Esophagus squamous epithelium (tissue), 5 donors: ENCODE data around the gene DNPEP. TPM values are rescaled to one million over a fixed set of nuclear protein-coding genes. Genes with fewer than 3 reads are reported as not detected.
"Not testable (repeated sequence)": the region's sequence is repeated elsewhere in the genome, so short reads cannot be mapped to it uniquely, and the experiment has no call there.

Experiments
- DNase-seq: peaks from one replicate; lab custom pipeline; 2025; lab: John Stamatoyannopoulos, UW
- H3K27ac ChIP-seq, 4 donors: fragments of 200-600 bp; sonication (generic); one replicate each; pipeline ENCODE4 v1.5.1; 2016 to 2019; ENCODE audit warnings: mild to moderate bottlenecking in 1 of 4
- H3K27me3 ChIP-seq, 4 donors: fragments of 200-600 bp; sonication (generic); 1 replicate in 3 of 4; 2 replicates in 1 of 4; pipeline versions ENCODE4 v1.5.1 to v1.6.0; 2017 to 2021; ENCODE audit warnings: antibody characterized with exemption in 1 of 4
- H3K36me3 ChIP-seq, 3 donors: fragments of 200-600 bp; sonication (generic); one replicate each; pipeline ENCODE4 v1.5.1; 2016 to 2019
- H3K4me1 ChIP-seq, 3 donors: fragments of 200-600 bp; sonication (generic); one replicate each; pipeline ENCODE4 v1.5.1; 2017 to 2019
- H3K4me3 ChIP-seq, 4 donors: fragments of 200-600 bp; sonication (generic); 1 replicate in 3 of 4; 2 replicates in 1 of 4; pipeline ENCODE4 v1.5.1; 2016 to 2019; ENCODE audit warnings: mild to moderate bottlenecking in 2 of 4, moderate library complexity in 1 of 4
- H3K9me3 ChIP-seq, 3 donors: fragments of 200-600 bp; sonication (generic); one replicate each; pipeline ENCODE4 v1.5.1; 2016 to 2019
- CTCF ChIP-seq, 6 experiments: fragments of 450-650 bp in 4 of 6; fragments of 200-600 bp in 2 of 6; sonication (generic) in 2 of 6; IDR thresholded peaks; one replicate each; pipeline ENCODE4 v1.5.1; 2016 to 2019; ENCODE audit warnings: antibody characterized with exemption in 6 of 6, mild to moderate bottlenecking in 4 of 6, moderate library complexity in 4 of 6
- POLR2A ChIP-seq, 4 donors: fragments of 450-650 bp; IDR thresholded peaks; one replicate each; pipeline ENCODE4 v1.6.1; 2017; ENCODE audit warnings: antibody characterized with exemption in 4 of 4, mild to moderate bottlenecking in 4 of 4, moderate library complexity in 3 of 4
- WGBS, 2 donors: methylation state at CpG; one replicate each; pipeline ENCODE4 v1.1.5; 2018; 5-methylcytosine and 5-hydroxymethylcytosine counted together
- intact Hi-C: fragments of 100-400 bp; cut with DNase I; formaldehyde crosslinking; loops from one replicate; pipeline ENCODE4 v1.15.0; 2022
- total RNA-seq, 4 donors: library from RNA; depleted of rRNA; stranded (reverse); fragments of >200 nt; gene quantifications; one replicate each; pipeline ENCODE4 v1.1.0, GENCODE V29; 2016
- donor health status: DM: yes; HTN: yes; CAD: no.

The DNPEP gene
- total RNA-seq, 4 donors from 2014 or later: 36.7 to 82.4 (median 39.5) TPM

- WGBS, 2 donors: 60 to 70% methylated on average over 9 to 14 of the region's 14 CpGs
- no peak overlapping the region for H3K4me3 ChIP-seq
- H3K27me3 ChIP-seq: peaks cover 0 to 14% (median 0%) of the 10 kb centered on the region in 4 donors
- H3K9me3 ChIP-seq: no peaks in the 10 kb centered on the region
- TF ChIP-seq POLR2A (IDR thresholded peaks at IDR 0.05) (no peak), CTCF (IDR thresholded peaks at IDR 0.05) (no peak)
- intact Hi-C loops: loop anchor here (5.0 kb wide), 1 partner anchor 132 kb away; no protein-coding TSS in a partner anchor
- no peaks in the 10 kb centered on the region for H3K36me3 ChIP-seq
- H3K27ac ChIP-seq: no peak overlapping the region
- DNase-seq: no peak
- H3K4me1 ChIP-seq: peaks cover 0 to 27% (median 12%) of the 10 kb centered on the region in 3 donors
Observed at GRCh38 chr2:219399716-219400478, 12.2 kb upstream of the DNPEP start.

- Histone ChIP-seq H3K27ac (peak overlapping the region in 3 of 4 donors; percentile 0 to 50 (median 2)), H3K36me3 (no peaks in the 10 kb centered on the region), H3K4me1 (peaks cover 0 to 27% (median 10%) of the 10 kb centered on the region in 3 donors), H3K27me3 (peaks cover 0 to 3% (median 0%) of the 10 kb centered on the region in 4 donors), H3K9me3 (no peaks in the 10 kb centered on the region), H3K4me3 (no peak overlapping the region)
- no peak for TF ChIP-seq CTCF (IDR thresholded peaks at IDR 0.05)
- no peak for TF ChIP-seq POLR2A (IDR thresholded peaks at IDR 0.05)
- no peak for DNase-seq
- 23 to 38% methylated on average over 4 to 5 of the region's 5 CpGs for WGBS, 2 donors
- intact Hi-C loops: no loop called here
Observed at GRCh38 chr2:219398721-219399363, 11.1 kb upstream of the DNPEP start.

GRCh38 chr2:219396863-219397457 lies 9.2 kb upstream of the DNPEP start:
- WGBS, 2 donors: 47 to 63% methylated on average over 5 of the region's 6 CpGs
- no peak for DNase-seq
- H3K4me3 ChIP-seq: no peak overlapping the region
- H3K27ac ChIP-seq: no peak overlapping the region
- no peaks in the 10 kb centered on the region for H3K9me3 ChIP-seq
- intact Hi-C loops: no loop called here
- H3K27me3 ChIP-seq: no peaks in the 10 kb centered on the region
- TF ChIP-seq CTCF (IDR thresholded peaks at IDR 0.05) (no peak), POLR2A (IDR thresholded peaks at IDR 0.05) (no peak)
- no peaks in the 10 kb centered on the region for H3K36me3 ChIP-seq
- H3K4me1 ChIP-seq: peaks cover 0 to 19% (median 10%) of the 10 kb centered on the region in 3 donors

- no peak overlapping the region for H3K27ac ChIP-seq
- no peaks in the 10 kb centered on the region for H3K36me3 ChIP-seq
- WGBS, 2 donors: 87 to 88% methylated on average over 3 of the region's 3 CpGs
- no peaks in the 10 kb centered on the region for H3K9me3 ChIP-seq
- peaks cover 0 to 19% (median 10%) of the 10 kb centered on the region in 3 donors for H3K4me1 ChIP-seq
- H3K27me3 ChIP-seq: no peaks in the 10 kb centered on the region
- intact Hi-C loops: no loop called here
- no peak overlapping the region for H3K4me3 ChIP-seq
- TF ChIP-seq CTCF (IDR thresholded peaks at IDR 0.05) (no peak), POLR2A (IDR thresholded peaks at IDR 0.05) (no peak)
- DNase-seq: no peak
Observed at GRCh38 chr2:219395609-219396008, 7.9 kb upstream of the DNPEP start.

- intact Hi-C loops, H3K9me3 ChIP-seq, H3K27ac ChIP-seq, DNase-seq, H3K4me3 ChIP-seq, H3K27me3 ChIP-seq, H3K36me3 ChIP-seq: not testable (repeated sequence)
- peaks cover 0 to 19% (median 10%) of the 10 kb centered on the region in 3 donors for H3K4me1 ChIP-seq
- WGBS, 2 donors: 71 to 83% methylated on average over 2 of the region's 9 CpGs
Observed at GRCh38 chr2:219395056-219395455, 7.3 kb upstream of the DNPEP start.
